HepG2 (cell line): ENCODE data around the gene UBAP1. TPM values are rescaled to one million over a fixed set of nuclear protein-coding genes. Genes with fewer than 3 reads are reported as not detected.
A peak's percentile ranks its signal among the peaks of the same experiment; 100 is the strongest.

Experiments
- ARID3A ChIP-seq: IDR thresholded peaks from 2 replicates; pipeline ENCODE4 v1.6.1; 2012; ENCODE audit warnings: low read depth, low read length, improper control_type of control experiment
- CBX1 ChIP-seq: IDR thresholded peaks from one replicate; pipeline ENCODE4 v1.6.1; 2016; ENCODE audit warnings: antibody characterized with exemption, low read depth
- GPBP1L1 ChIP-seq: sonication (generic); formaldehyde crosslinking; IDR thresholded peaks from 2 replicates; pipeline ENCODE4 v1.5.0; 2020; ENCODE audit warnings: mild to moderate bottlenecking, missing genetic modification reagents
- HDAC1 ChIP-seq: sonication (generic); formaldehyde crosslinking; IDR thresholded peaks from 2 replicates; pipeline ENCODE4 v1.5.1; 2020; ENCODE audit warnings: mild to moderate bottlenecking, missing genetic modification reagents
- HDAC2 ChIP-seq: sonication (generic); formaldehyde crosslinking; IDR thresholded peaks from 2 replicates; pipeline ENCODE4 v1.4.0; 2020; ENCODE audit warnings: missing genetic modification reagents
- IRF2 ChIP-seq: IDR thresholded peaks from 2 replicates; pipeline ENCODE4 v1.6.1; 2018; ENCODE audit warnings: missing genetic modification reagents, missing compliant biosample characterization
- KDM3A ChIP-seq: IDR thresholded peaks from 2 replicates; pipeline ENCODE4 v1.6.1; 2018; ENCODE audit warnings: low read depth, missing compliant biosample characterization
- KLF13 ChIP-seq: sonication (generic); formaldehyde crosslinking; IDR thresholded peaks from 2 replicates; pipeline ENCODE4 v1.4.0; 2020; ENCODE audit warnings: mild to moderate bottlenecking, missing genetic modification reagents
- MAFF ChIP-seq: IDR thresholded peaks from 2 replicates; pipeline ENCODE4 v1.6.1; 2011; ENCODE audit warnings: low read depth, low read length, improper control_type of control experiment
- MXD4 ChIP-seq: IDR thresholded peaks from 2 replicates; pipeline ENCODE4 v1.6.1; 2016; ENCODE audit warnings: mild to moderate bottlenecking, missing biosample characterization, missing genetic modification reagents
- NBN ChIP-seq: fragments of 450-650 bp; conservative IDR thresholded peaks from 2 replicates; pipeline ENCODE4 v1.6.1; 2017
- PAXIP1 ChIP-seq: sonication (generic); formaldehyde crosslinking; conservative IDR thresholded peaks from 2 replicates; pipeline ENCODE4 v1.4.0; 2020; ENCODE audit warnings: mild to moderate bottlenecking, missing genetic modification reagents, moderate library complexity
- SAP130 ChIP-seq: IDR thresholded peaks from 2 replicates; pipeline ENCODE4 v1.6.1; 2016; ENCODE audit warnings: low read depth
- SCMH1 ChIP-seq: sonication (generic); formaldehyde crosslinking; IDR thresholded peaks from 2 replicates; pipeline ENCODE4 v1.9.0; 2021; ENCODE audit warnings: missing genetic modification reagents, mild to moderate bottlenecking, borderline replicate concordance
- SNAPC5 ChIP-seq: sonication (generic); formaldehyde crosslinking; IDR thresholded peaks from 2 replicates; pipeline ENCODE4 v1.8.1; 2023; ENCODE audit warnings: mild to moderate bottlenecking, missing genetic modification reagents, borderline replicate concordance
- SP5 ChIP-seq: IDR thresholded peaks from 2 replicates; pipeline ENCODE4 v1.6.1; 2016; ENCODE audit warnings: low read depth, borderline replicate concordance
- THAP11 ChIP-seq: IDR thresholded peaks from 2 replicates; pipeline ENCODE4 v1.6.1; 2016; ENCODE audit warnings: missing biosample characterization, missing genetic modification reagents
- TOE1 ChIP-seq: sonication (generic); formaldehyde crosslinking; IDR thresholded peaks from 2 replicates; pipeline ENCODE4 v1.4.0; 2020; ENCODE audit warnings: mild to moderate bottlenecking, missing genetic modification reagents
- ZC3H13 ChIP-seq: sonication (generic); formaldehyde crosslinking; IDR thresholded peaks from 2 replicates; pipeline ENCODE4 v1.8.1; 2023; ENCODE audit warnings: mild to moderate bottlenecking, missing genetic modification reagents, moderate library complexity
- ZNF329 ChIP-seq: sonication (generic); formaldehyde crosslinking; IDR thresholded peaks from 2 replicates; pipeline ENCODE4 v1.9.0; 2021; ENCODE audit warnings: low read depth, mild to moderate bottlenecking, missing genetic modification reagents
- ZNF616 ChIP-seq: sonication (generic); formaldehyde crosslinking; IDR thresholded peaks from 2 replicates; pipeline ENCODE4 v1.5.0; 2020; ENCODE audit warnings: low read depth, mild to moderate bottlenecking, missing genetic modification reagents
- ZNF749 ChIP-seq: sonication (generic); formaldehyde crosslinking; IDR thresholded peaks from 2 replicates; pipeline ENCODE4 v1.8.0; 2022; ENCODE audit warnings: mild to moderate bottlenecking, missing genetic modification reagents, moderate library complexity, borderline replicate concordance
- ZNF768 ChIP-seq: sonication (generic); formaldehyde crosslinking; IDR thresholded peaks from 2 replicates; pipeline ENCODE4 v1.4.0; 2020; ENCODE audit warnings: missing genetic modification reagents
- ZNF777 ChIP-seq: sonication (generic); formaldehyde crosslinking; IDR thresholded peaks from 2 replicates; pipeline ENCODE4 v1.4.0; 2020; ENCODE audit warnings: missing genetic modification reagents
- ZNF891 ChIP-seq: sonication (generic); formaldehyde crosslinking; IDR thresholded peaks from 2 replicates; pipeline ENCODE4 v1.5.0; 2020; ENCODE audit warnings: mild to moderate bottlenecking, missing genetic modification reagents
- polyA plus RNA-seq, 8 experiments: library from polyadenylated mRNA; depleted of rRNA in 3 of 8; stranded (reverse) in 7 of 8; unstranded in 1 of 8; fragments of >200 nt; fragmentation: Illumina TruSeq in 4 of 8; extraction: Trizol in 4 of 8; gene quantifications; 2 replicates each; pipeline versions ENCODE4 v1.2.1 to v1.2.3, GENCODE V29; 2011 to 2016; ENCODE audit warnings: low read depth in 4 of 8, missing spikeins in 1 of 8, mixed read lengths in 1 of 8; ENCODE audit not compliant: insufficient read depth in 1 of 8
- total RNA-seq, 5 experiments: library from RNA; depleted of rRNA; stranded (reverse); fragments of >200 nt; fragmentation: Illumina TruSeq; extraction: Trizol; gene quantifications; 2 replicates each; pipeline ENCODE4 v1.2.3, GENCODE V29; 2016; ENCODE audit warnings: low read depth in 1 of 5

UBAP1 gene
- total and polyA plus RNA-seq, 2 of the 13 experiments (the other 11 are each of a cell fraction or from before 2014, with no cell fraction given): 19.5 to 40.5 TPM

- TF ChIP-seq MAFF (peak; percentile 56; the same call in 1 of the 2 replicates), GPBP1L1 (CRISPR knock-in tag) (no peak), ZNF616 (CRISPR knock-in tag) (no peak), PAXIP1 (peak; percentile 49; the same call in 1 of the 2 replicates), SP5 (CRISPR knock-in tag) (peak; percentile 77), ZNF749 (CRISPR knock-in tag) (no peak), CBX1 (peak; percentile 45), HDAC1 (CRISPR knock-in tag) (peak; percentile 28; the same call in 1 of the 2 replicates), TOE1 (CRISPR knock-in tag) (no peak; the same call in 1 of the 2 replicates), IRF2 (CRISPR knock-in tag) (peak; percentile 18; the same call in 1 of the 2 replicates), NBN (no peak), THAP11 (CRISPR knock-in tag) (peak; percentile 81), ZNF329 (CRISPR knock-in tag) (no peak), KDM3A (peak; percentile 50), ZC3H13 (CRISPR knock-in tag) (0 out of 2 replicates have a peak, but pooled peaks have one; percentile 38), ZNF777 (no peak), ZNF768 (peak; percentile 52; the same call in 1 of the 2 replicates), SAP130 (CRISPR knock-in tag) (peak; percentile 92), ZNF891 (CRISPR knock-in tag) (peak; percentile 51; the same call in 1 of the 2 replicates), ARID3A (0 out of 2 replicates have a peak, but pooled peaks have one; percentile 32), KLF13 (CRISPR knock-in tag) (no peak), HDAC2 (CRISPR knock-in tag) (no peak; the same call in 1 of the 2 replicates), SNAPC5 (CRISPR knock-in tag) (no peak), MXD4 (CRISPR knock-in tag) (peak; percentile 15; the same call in 1 of the 2 replicates), SCMH1 (CRISPR knock-in tag) (no peak)
Observed at GRCh38 chr9:34178436-34179212, at the start of gene UBAP1 (continued).
